ENCODE measurements around the gene SPACA9.

The SPACA9 gene

GRCh38 chr9:132935026-132935425, 56.3 kb downstream of the SPACA9 start:
- in situ Hi-C loops (cut with MboI; ENCODE audit: low sequenced_read_pairs): no loop called here

GRCh38 chr9:132937463-132937901, 58.8 kb downstream of the SPACA9 start:
- in situ Hi-C loops (cut with MboI; ENCODE audit: low sequenced_read_pairs): no loop called here

- in situ Hi-C loops (cut with MboI; ENCODE audit: low sequenced_read_pairs): no loop called here
These were observed 60.5 kb downstream of the SPACA9 start for GRCh38 chr9:132939169-132939568.
